Stimulated activated CD4-positive, alpha-beta T cell treated with anti-CD3 and anti-CD28 coated beads, Interleukin-15, amount 100 ng/mL, for 48 hours (primary cell): ENCODE data around the gene IMPA2.
"Not testable (repeated sequence)": the region's sequence is repeated elsewhere in the genome, so short reads cannot be mapped to it uniquely, and the experiment has no call there.

Source experiments
- DNase-seq, 2 donors: peaks; one replicate each; pipeline ENCODE4 v3.0.0-alpha.2; 2020; ENCODE audit warnings: low read depth in 2 of 2

IMPA2 gene

DNA sequence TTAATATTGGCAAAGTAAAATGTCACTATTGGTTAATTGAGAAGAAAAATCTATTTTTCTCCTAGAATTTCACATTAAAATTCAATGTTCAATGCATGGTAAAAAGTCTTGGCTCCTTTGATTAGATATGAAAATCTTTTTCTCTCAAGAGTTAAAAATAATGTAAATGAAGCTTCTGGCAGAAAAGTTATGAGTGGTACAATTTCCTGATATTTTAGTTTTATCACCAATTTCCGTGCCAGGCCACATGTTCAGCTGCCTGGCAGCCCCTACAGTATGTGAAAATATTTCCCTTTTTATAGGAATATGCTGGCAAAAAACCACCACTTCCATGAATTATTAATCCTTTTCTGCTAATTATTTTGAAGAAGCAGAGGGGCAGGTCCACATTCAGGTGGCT lies 89.8 kb downstream of the IMPA2 start:
- not testable (repeated sequence) for DNase-seq

DNA sequence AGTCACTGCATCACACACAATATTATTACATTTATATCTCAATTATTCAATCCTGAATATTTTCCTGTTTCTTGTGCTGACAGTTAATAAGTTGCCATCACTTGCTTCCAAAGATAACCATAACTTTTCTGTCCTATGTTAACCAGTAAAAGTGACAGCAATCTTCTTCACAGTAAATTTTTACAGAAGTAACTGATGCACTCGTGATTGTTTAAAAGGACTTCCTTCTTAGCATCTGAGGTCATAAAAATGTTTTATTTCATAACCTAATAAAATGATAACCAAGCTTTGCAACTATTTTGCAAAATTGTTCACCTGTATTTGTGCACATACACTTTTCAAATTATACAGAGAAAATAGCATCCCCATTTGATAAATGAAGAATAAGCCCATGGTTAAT lies 91.7 kb downstream of the IMPA2 start:
- DNase-seq = no peak

DNA sequence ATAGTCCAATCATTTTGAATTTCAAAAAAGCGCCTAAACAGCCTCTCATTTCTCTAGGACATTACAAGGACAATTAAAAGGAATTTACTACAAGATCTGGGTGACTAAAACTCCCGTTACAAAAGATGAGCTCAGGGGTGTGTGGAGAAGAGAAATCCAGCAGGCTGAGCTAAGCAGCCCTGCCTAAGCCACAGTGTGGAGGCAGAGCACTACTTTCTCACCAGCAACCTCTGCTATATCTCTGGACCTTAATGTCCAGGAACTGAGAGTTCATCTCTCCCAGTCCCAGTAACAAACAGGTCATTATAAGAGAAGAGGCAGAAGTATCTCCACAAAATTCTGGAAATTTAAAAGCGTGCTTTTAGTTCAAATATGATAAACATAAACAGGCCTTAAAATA lies 93.4 kb downstream of the IMPA2 start:
- no peak for DNase-seq

DNA sequence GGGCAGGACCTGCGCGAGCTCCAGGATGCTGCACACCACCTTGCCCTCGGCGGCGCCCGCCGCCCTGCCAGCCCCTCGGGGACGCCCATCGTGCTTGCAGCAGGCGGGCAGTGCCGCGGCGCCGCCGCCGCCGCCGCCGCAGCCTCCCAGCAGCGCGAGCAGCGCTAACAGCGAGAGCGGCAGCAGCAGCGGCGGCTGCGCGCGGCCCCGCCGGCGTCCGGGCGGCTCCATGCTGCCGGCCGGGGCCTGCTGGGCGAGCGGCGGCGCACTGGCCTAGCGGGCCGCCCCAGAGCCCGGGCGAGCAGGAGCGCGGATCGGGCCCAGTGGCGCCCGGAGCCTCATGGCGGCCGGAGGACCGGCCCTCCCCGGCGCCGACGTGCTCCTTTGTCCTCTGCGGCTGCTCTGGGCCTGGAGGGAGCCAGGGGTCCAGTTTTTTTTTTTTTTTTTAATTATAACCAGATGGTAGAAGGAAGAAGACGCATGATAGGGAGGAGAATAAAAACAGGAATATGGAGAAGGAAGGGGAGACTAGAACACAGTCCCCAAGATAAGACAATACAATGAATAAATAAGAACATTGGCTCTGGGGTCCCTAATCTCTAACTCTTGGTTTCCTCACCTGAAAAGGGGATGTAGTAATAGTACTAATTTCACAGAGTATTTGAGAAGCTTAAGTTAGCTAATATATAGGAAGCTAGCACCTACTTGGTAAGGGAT lies 95.3 kb downstream of the IMPA2 start:
- no peak for DNase-seq

DNA sequence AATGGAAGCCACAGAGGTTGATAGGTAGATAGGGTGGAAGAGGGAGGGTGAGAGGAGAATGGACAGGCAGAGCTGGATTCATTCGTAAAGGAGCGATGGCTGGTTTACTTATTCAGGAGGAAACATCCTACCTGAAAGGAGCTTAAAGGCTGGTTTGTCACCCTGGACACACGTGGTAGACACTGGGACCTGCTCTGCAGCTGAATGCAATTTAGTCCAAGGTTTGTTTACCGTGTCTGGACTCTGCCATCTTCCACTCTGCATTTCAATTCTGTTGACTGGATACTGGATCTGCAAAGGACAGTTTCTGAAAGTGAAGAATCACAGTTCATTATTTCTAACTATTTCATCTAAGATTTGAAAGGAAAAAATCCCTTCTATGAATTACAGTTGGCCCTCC lies 96.7 kb downstream of the IMPA2 start:
- not testable (repeated sequence) for DNase-seq

DNA sequence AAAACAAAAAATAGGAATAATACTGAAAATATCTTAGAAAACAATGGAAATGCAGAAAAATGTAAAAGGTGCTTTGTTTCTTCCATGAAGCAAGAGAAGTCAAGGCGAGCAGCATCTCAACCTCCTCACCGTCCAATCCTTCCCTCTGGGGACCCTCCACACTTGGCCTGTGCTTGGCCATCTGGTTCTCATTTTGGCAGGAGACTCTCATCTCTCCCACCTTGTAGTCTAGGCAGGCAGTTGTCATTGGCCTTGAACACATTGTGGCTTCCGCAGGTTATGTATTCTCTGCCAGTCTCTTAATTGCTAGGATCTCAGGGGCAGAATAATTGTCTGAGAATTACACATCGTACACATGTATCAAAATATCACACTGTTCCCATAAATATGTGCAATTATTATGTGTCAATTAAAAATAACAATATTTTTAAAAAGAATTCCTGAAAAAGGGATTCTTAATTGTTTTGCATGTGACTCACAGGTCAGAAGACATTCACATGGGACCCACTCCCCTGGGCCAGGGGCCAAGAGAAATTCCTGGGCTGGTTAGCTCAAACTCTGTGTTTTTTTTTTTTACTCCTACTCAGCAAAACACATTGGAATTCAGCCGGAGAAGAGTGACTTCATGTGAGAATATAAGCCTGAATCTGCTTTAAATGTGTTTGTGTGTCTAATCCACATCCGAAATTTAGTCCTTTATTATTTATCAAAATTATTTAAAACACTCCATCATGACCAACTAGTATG lies 98.4 kb downstream of the IMPA2 start:
- no peak for DNase-seq
